OCI-LY3 (cell line): ENCODE measurements around the gene ACOT7.

ENCODE experiments used
- H2AFZ ChIP-seq: fragments of 200-600, 300-600 bp; shearing (Covaris generic); 2 replicates; pipeline ENCODE4 v1.6.0; 2014; ENCODE audit warnings: antibody characterized with exemption, low read depth, low read length
- H3K27ac ChIP-seq: fragments of 200-600, 300-600 bp; sonication (generic); 2 replicates; pipeline ENCODE4 v1.5.1; 2014; ENCODE audit warnings: mild to moderate bottlenecking, low read length, moderate library complexity, mixed read lengths
- H3K27me3 ChIP-seq: fragments of 200-600, 300-600 bp; sonication (generic); 2 replicates; pipeline ENCODE4 v1.6.1; 2014; ENCODE audit warnings: low read depth, low read length, mixed read lengths
- H3K36me3 ChIP-seq: fragments of 200-600, 300-600 bp; sonication (generic); replicated peaks from 2 replicates; pipeline ENCODE3; 2014; ENCODE audit warnings: low read depth, low read length, mixed read lengths
- H3K4me1 ChIP-seq: fragments of 300-600, 200-600 bp; sonication (generic); 2 replicates; pipeline ENCODE4 v1.6.1; 2014; ENCODE audit warnings: low read length, mixed read lengths
- H3K4me2 ChIP-seq: fragments of 200-600, 300-600 bp; sonication (generic); 2 replicates; pipeline ENCODE4 v1.6.1; 2014; ENCODE audit warnings: low read length, mixed read lengths
- H3K4me3 ChIP-seq: fragments of 300-600, 200-600 bp; sonication (generic); 2 replicates; pipeline ENCODE4 v1.5.1; 2014; ENCODE audit warnings: antibody characterized with exemption, mild to moderate bottlenecking, low read length, moderate library complexity
- H3K79me2 ChIP-seq: fragments of 300-600, 200-600 bp; shearing (Covaris generic); 2 replicates; pipeline ENCODE4 v1.6.1; 2014; ENCODE audit warnings: mild to moderate bottlenecking, low read length, mixed read lengths
- H3K9ac ChIP-seq: fragments of 300-600, 200-600 bp; shearing (Covaris generic); 2 replicates; pipeline ENCODE4 v1.6.0; 2014; ENCODE audit warnings: mild to moderate bottlenecking, low read length, moderate library complexity
- H3K9me3 ChIP-seq: fragments of 200-600, 300-600 bp; shearing (Covaris generic); 2 replicates; pipeline ENCODE4 v1.6.1; 2014; ENCODE audit warnings: low read length, mixed read lengths; ENCODE audit not compliant: insufficient read depth
- H4K20me1 ChIP-seq: fragments of 200-600, 300-600 bp; sonication (generic); 2 replicates; pipeline ENCODE4 v1.6.1; 2016; ENCODE audit warnings: low read length, mixed read lengths; ENCODE audit not compliant: insufficient read depth
- CTCF ChIP-seq: fragments of 200-600, 300-600 bp; sonication (generic); IDR thresholded peaks from 2 replicates; pipeline ENCODE4 v1.5.1; 2014; ENCODE audit warnings: antibody characterized with exemption, low read length, low read depth
- EZH2phosphoT487 ChIP-seq: fragments of 200-600 bp; shearing (Covaris generic); IDR thresholded peaks from 2 replicates; pipeline ENCODE4 v1.6.1; 2018; ENCODE audit warnings: antibody characterized with exemption, mixed run types, low read depth

ACOT7 gene

GRCh38 chr1:6329396-6329795 is 64.2 kb downstream of the ACOT7 start:
- Histone ChIP-seq H4K20me1 (no peaks in the 10 kb centered on the region), H3K79me2 (no peaks in the 10 kb centered on the region), H3K4me2 (no peak overlapping the region), H3K4me3 (no peak overlapping the region), H3K27ac (no peak overlapping the region), H3K9me3 (no peaks in the 10 kb centered on the region), H2AFZ (no peak overlapping the region), H3K9ac (no peak overlapping the region), H3K36me3 (no peaks in the 10 kb centered on the region), H3K4me1 (no peaks in the 10 kb centered on the region), H3K27me3 (no peaks in the 10 kb centered on the region)
- TF ChIP-seq CTCF (no peak), EZH2phosphoT487 (no peak)

GRCh38 chr1:6328696-6329095 is 64.9 kb downstream of the ACOT7 start:
- Histone ChIP-seq H3K36me3 (no peaks in the 10 kb centered on the region), H3K27me3 (no peaks in the 10 kb centered on the region), H3K79me2 (no peaks in the 10 kb centered on the region), H4K20me1 (no peaks in the 10 kb centered on the region), H3K9ac (no peak overlapping the region), H3K4me1 (no peaks in the 10 kb centered on the region), H3K4me2 (no peak overlapping the region), H2AFZ (no peak overlapping the region), H3K9me3 (no peaks in the 10 kb centered on the region), H3K27ac (no peak overlapping the region), H3K4me3 (no peak overlapping the region)
- TF ChIP-seq CTCF (no peak), EZH2phosphoT487 (no peak)

GRCh38 chr1:6328091-6328490 is 65.5 kb downstream of the ACOT7 start:
- Histone ChIP-seq H3K79me2 (no peaks in the 10 kb centered on the region), H3K9ac (no peak overlapping the region), H3K27ac (no peak overlapping the region), H3K4me3 (no peak overlapping the region), H3K27me3 (no peaks in the 10 kb centered on the region), H3K4me2 (no peak overlapping the region), H3K36me3 (no peaks in the 10 kb centered on the region), H3K9me3 (no peaks in the 10 kb centered on the region), H4K20me1 (no peaks in the 10 kb centered on the region), H2AFZ (no peak overlapping the region), H3K4me1 (no peaks in the 10 kb centered on the region)
- TF ChIP-seq CTCF (no peak), EZH2phosphoT487 (no peak)

- Histone ChIP-seq H3K4me3 (no peak overlapping the region), H3K9ac (no peak overlapping the region), H3K27me3 (no peaks in the 10 kb centered on the region), H3K36me3 (no peaks in the 10 kb centered on the region), H2AFZ (no peak overlapping the region), H4K20me1 (no peaks in the 10 kb centered on the region), H3K4me1 (no peaks in the 10 kb centered on the region), H3K27ac (no peak overlapping the region), H3K9me3 (no peaks in the 10 kb centered on the region), H3K79me2 (no peaks in the 10 kb centered on the region), H3K4me2 (no peak overlapping the region)
- no peak for TF ChIP-seq EZH2phosphoT487
- no peak for TF ChIP-seq CTCF
Observed at GRCh38 chr1:6325482-6325881, 68.1 kb downstream of the ACOT7 start.
